Activated T-helper 1 cell treated with Interleukin-2 at 50 U/mL for 16 hours (primary cell): ENCODE data around the gene TNFAIP8L1.
"Not testable (repeated sequence)": the region's sequence is repeated elsewhere in the genome, so short reads cannot be mapped to it uniquely, and the experiment has no call there.

Experiments
- DNase-seq: peaks from one replicate; pipeline ENCODE4 v3.0.0-alpha.2; 2020; ENCODE audit warnings: low read depth

TNFAIP8L1 gene

DNA sequence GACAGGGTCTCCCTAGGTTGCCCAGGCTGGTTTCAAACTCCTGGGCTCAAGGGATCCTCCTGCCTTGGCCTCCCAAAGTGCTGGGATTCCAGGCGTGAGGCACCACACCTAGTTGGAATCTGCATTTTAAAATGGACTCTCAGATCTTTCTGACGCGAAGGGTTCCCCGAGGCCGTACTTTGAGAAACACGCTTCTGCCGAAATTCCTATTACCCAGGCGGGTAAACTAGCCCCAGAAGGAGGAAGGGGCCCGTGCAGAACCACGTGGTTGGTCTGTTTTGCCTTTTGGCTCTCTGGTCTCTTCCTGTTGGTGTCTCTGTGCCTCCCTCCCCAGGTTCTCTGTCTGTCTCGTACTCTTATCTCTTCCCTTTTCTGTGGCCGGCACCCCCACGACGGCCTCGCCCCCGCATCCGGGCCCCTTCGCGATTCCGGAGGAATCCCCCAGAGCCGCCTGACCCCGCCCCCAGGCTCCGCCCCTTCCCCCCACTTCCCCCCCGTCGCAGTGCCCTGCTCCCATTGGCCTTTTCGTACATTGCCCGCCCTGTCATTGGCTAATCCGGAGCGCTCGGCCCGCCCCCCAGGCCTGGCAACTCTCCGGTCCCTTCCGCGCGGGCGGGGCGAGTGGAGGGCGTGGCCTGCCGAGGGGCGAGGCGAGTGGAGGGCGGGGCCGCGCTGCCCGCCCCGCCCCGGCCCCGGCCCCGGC, at the start of gene TNFAIP8L1:
Gene TNFAIP8L1 (plus strand): TSS at position 689 of the 703 bp plus-strand sequence. CDS start 12,354 bp downstream, outside the sequence.
- DNase-seq, result peak; percentile 98

- no peak for DNase-seq
Observed at GRCh38 chr19:4589579-4590410, 49.5 kb upstream of the TNFAIP8L1 start.

DNA sequence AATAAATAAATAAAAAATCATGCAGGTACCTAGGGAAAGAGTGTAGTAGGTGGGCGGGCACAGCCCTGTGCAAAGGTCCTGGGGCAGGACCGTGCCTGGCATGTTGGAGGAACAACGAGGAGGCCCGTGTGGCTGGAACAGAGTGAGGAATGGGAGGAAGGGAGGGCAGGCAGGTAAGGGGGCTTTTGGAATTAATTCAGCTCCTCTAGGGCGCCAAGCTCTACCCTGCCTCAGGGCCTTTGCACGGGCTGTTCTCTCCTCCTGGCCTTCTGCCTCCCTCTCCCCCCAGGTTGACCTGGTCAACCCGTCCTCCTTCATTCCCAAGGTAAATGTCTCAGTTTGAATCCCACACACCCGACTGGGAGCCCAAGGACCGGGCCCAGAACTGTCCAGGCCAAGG, 48.8 kb upstream of the TNFAIP8L1 start:
- no peak for DNase-seq

GRCh38 chr19:4591320-4591719, 48.0 kb upstream of the TNFAIP8L1 start:
- DNase-seq, result no peak

DNA sequence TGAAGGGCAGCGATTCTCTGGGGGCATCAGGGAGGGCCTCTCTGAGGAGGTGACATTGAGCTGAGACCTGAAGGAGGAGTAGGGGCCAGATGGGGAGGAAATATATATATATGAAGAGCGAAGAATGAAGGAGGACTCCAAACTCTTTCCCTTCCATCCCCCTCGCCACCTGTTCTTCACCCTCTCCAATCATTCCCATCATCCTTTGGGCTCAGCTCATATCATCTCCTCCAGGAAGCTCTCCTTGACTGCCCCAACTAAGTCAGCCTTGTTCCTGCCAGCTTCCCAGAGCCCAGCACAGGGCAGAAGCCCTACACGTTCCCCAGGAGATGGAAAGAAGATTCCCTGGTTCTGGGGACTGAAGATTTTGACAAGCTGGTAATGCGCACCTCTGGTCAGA, 46.9 kb upstream of the TNFAIP8L1 start:
- DNase-seq, result no peak

DNA sequence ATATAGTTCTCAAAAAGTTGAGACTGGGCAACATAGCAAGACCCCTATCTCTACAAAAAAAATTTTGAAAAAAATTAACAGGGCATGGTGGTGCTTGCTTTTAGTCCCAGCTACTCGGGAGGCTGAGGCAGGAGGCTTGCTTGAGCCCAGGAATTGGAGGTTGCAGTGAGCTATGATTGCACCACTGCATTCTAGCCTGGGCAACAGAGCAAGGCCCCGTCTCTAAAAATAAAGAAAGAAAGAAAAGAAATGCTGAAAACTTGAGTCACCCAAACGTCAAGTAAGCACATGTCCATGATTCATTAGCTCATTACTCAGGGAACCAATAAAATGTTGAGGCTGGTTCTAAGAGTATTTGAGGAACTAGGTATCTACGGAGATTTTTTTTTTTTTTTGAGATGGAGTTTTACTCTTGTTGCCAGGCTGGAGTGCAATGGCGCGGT, 45.9 kb upstream of the TNFAIP8L1 start:
- no peak for DNase-seq

GRCh38 chr19:4594201-4594600, 45.1 kb upstream of the TNFAIP8L1 start:
- no peak for DNase-seq

DNA sequence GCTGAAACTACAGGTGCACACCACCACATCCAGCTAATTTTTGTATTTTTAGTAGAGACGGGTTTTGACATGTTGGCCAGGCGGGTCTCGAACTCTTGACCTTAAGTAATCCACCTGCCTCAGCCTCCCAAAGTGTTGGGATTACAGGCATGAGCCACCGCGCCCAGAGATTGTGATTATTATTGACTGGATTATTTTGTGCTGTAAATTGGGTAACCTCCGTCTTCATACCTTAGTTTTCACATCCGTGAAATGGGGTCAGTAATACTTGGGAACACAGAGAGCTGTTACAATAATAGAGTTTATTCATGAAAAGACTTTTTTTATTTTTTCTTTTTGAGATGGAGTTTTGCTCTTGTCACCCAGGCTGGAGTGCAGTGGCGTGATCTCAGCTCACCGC, 44.2 kb upstream of the TNFAIP8L1 start:
- DNase-seq, result not testable (repeated sequence)

DNA sequence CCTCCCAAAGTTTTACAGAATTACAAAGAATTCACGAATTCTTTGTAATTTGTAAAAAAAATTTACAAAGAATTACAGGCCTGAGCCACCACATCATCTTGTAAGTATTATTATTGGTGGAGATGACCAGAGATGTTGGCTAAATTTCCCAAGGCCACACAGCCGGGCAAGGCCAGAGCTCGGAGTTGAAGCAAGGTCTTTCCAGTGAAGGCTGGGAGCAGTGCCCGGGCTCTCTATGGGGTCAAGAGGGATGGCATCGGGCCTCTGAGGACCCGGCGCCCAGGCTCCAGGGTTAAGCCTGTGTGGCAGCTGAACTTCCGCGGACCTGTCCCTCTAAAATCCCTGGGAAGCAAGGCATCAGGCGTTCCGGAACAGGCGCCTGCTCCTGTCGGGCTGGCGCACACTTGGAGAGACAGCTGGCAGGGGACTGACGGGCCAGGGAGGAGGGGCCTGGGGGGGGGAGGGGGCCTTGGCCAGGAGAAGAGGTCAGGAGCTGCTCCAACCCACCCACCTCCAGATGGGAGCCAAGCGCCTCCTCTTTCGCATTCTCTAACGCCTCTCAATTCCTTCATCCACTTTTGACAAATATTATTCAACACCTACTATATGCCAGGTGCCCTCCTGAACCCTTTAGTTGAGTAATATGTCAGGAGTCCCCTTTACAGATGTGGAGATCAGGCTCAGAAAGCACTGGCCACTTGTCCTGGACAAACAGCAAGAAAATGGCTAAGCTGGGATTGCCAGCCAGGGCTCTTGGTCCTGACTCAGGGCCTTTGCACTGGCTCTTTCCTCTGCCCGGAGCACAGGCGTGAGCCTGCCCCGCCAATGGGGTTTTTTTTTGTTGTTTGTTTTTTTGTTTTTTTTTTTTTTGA, 43.0 kb upstream of the TNFAIP8L1 start:
- DNase-seq, result no peak

DNA sequence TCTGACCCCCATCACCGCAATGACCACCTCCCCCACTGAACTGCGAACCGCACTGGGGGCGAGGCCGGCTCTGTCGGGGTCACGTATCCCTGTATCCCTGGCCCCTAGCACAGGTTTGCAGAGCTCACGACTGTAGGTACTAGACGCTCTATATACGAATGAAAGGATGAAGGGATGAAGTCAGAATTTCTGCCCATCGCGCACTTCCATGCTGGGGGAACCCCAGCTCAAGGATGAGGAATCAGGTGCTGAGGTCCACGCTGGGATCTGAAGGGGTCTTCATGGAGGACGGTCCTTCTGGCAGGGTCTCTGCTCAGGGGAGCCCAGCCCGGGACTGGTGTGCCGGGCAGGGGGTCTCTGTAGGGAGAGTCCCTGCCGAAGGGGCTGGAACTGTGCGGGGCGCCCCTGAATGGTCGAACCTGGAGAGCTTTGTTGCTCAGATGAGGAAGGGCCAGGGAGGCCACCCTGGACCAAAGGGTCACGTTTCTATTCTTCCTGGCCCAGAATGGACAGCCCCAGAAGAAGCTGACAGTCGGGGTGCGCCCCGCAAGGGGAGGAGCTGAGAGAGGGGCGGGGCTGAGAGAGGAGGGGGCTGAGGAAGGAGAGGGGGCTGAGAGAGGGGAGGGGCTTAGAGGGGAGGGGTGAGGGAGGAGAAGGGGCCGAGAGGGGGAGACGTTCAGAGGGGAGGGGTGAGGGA, 41.9 kb upstream of the TNFAIP8L1 start:
- no peak for DNase-seq

GRCh38 chr19:4597975-4598671, 41.2 kb upstream of the TNFAIP8L1 start:
- peak; percentile 8 for DNase-seq

GRCh38 chr19:4598712-4599111, 40.6 kb upstream of the TNFAIP8L1 start:
- no peak for DNase-seq

DNA sequence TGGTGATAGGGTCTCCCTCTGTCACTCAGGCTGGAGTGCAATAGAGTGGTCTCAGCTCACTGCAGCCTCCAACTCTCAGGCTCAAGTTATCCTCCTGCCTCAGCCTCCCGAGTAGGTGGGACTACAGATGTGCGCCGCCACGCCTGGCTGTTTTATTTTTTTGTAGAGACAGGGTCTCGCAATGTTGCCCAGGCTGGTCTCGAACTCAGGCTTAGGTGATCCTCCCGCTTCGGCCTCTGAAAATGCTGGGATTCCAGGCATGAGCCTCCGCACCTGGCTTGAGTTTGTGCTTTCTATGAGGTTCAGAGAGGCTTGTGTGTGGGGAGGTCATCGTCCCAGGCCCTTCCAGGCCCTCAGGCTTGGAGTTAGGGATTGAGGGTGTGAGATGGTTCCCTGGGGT, 39.2 kb upstream of the TNFAIP8L1 start:
- no peak for DNase-seq

GRCh38 chr19:4600893-4601292, 38.4 kb upstream of the TNFAIP8L1 start:
- DNase-seq, result no peak

GRCh38 chr19:4602173-4602788, 37.0 kb upstream of the TNFAIP8L1 start:
- no peak for DNase-seq

DNA sequence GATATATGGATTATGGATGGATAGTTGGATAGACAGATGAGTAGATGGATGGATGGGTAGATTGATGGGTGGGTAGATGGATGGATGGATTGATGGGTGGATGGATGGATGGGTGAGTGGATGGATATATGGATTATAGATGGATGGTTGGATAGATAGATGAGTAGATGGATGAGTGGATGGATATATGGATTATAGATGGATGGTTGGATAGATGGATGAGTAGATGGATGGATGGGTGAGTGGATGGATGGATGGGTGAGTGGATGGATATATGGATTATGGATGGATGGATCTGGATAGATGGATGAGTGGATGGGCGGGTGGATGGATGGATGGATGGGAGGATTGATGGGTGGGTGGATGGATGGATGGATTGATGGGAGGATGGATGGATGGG, 36.4 kb upstream of the TNFAIP8L1 start:
- no peak for DNase-seq

DNA sequence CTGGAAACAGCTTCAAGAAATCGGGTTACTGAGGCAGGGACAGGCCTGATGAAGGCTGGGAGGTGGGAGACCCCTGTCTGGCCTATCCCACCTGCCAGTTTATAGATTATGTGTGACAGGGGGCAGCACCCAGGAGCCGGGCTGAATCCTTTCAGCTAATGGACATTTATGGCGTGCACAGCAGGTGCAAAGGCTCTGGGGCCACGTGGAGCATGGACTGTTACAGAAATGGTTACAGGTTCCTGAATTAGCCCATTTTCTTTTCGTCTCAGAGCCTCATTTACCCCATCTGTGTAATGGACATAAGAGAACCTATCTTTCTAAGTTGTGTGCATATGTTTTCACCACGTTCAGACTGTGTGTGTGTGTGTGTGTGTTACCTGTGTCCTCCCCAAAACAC, 34.4 kb upstream of the TNFAIP8L1 start:
- DNase-seq, result no peak

- no peak for DNase-seq
Observed at GRCh38 chr19:4606181-4606580, 33.1 kb upstream of the TNFAIP8L1 start.

- DNase-seq, result no peak
Observed at GRCh38 chr19:4606921-4607678, 32.2 kb upstream of the TNFAIP8L1 start.
